ENCODE measurements around the gene IGLL5.

The IGLL5 gene

DNA sequence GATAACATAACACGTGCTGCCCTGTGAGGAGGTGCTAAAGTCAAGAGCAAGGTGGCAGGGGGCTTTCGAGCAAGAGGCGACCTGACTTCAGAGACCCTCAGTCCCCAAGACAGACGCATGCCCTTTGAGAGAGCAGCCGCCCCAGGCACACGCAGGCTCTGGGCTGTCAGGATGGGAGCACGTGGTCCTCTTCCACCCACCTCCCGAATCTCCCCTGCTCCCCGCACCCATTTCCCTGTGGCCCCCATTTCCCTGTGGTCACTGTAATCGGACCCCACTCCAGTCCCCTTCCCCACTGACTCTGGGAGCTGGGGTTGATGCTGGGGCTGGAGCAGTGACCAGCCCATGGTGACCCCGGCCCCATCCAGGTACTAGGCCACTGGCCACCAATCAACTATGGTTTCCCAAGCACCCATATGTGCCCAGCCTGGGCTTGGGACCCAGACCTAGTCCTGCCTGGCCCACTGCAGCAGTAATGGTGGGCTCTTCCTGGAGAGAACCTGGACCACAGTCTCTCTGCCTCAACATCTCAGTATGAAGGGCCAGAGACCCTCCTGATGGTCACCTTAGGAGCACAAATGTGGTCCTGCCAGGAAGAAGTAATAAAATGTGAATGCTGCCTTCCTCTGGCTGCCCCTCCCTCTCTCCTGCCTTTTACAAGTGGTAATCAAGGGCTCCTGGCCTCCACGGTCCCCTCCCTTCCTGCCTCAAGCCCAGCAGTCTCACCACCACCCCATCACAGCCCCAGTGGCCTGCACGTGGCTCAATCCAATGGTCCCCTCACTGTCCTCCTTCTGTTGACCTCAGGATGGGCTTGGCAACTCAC is 39.0 kb downstream of the IGLL5 start:
- DNase-seq (ENCODE audit: low read depth in 2 of 2, low spot score in 1 of 2): no peak

DNA sequence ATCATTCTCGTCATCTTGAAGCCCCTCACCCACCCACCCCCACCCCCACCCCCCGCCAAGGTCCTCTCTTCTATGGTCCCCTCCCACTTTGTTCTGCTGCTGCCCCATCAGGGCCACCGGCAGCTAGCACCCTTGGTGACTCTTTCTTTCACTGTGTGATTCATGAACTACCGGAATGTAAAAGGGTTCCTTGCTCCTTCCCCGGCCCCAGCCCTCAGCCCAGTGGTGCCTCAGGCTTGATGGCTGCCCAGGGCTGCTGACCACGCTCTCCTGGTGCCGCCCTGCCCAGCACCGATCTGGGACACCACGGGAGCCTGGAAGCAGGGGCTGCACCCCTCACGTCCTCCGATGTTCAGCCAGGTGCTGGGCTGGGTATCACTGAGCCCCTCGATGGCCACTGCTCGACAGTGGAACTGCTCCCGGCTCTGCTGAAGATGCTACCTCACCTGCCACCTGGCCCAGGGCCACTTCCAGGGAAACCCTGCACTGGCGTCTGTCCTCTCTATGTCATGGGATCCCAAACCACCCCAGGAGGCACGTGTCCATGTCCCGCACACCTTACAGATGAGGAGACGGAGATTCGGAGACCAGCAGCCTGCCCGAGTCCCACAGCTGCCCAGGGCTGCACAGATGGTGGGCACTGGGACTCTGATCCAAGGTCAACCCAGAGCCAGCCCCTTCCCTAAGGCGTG is 39.7 kb downstream of the IGLL5 start:
- no peak for DNase-seq (ENCODE audit: low read depth in 2 of 2, low spot score in 1 of 2)

DNA sequence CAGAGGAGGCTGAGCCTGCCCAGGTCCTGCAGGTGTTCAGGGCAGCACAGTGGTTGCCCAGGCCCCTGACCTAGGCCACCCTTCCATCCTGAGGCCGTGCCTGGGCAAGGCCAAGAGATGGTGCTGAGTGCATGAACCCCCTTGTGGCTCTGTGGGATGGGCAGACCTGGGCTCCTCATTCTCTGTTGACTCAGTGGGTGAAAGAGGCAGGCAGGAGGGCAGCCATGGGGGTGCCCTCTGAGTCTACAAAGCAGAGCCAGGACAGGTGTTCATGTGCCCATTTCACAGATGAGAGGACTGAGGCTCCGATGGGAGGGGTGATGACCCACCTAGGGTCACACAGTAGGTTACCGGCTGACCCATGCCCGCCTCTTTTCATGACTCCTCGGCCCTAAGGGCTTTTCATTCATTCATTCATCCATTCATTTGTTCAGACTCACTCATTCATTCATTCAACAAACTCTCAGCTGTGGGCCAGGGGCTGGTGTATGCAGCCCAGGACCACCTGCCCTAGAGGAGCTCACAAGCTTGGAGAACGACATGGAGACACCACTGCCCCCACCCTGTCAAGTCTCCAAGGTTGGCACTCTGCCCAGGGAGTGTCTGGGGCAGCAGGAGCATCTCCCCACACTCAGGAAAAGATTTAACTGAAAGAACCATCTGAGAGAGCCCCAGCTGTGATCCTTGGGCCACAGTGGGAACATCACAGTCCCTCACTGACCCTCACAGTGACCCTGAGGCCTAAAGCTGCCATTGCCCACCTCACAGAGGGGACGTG is 40.5 kb downstream of the IGLL5 start:
- no peak for DNase-seq (ENCODE audit: low read depth in 2 of 2, low spot score in 1 of 2)

DNA sequence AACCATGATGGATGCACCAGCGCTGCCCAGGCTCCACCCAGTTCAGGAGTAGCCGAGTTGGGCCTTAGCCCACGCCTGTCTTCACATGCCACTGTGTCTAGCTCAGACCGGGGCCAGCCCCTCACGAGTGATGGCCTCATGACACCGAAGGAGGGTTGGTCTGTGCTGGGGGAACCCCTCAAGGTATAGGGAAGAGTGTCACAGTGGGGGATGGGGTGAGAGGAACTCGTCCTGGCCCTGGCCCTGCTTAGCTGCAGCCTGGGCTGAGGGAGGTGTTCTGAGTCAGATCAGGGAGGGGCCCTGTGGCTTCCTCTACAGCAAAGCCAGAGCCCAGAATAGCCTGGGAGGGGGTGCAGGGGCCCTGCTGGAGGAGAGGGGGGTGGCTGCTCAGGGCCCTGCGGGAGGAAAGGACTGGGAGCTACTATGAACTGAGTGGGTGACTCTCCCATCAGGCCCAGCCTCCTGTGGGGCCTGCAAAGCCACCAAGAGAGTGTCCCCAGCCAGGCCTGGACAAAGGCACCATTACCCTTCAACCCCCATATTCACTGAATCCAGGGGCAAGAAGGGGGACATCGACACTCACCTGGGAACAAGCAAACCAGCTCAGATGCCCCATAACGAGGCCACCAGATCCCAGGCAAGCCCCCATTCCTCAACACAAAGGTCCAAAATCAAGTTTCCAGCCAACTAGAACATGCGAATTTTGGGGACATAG is 41.2 kb downstream of the IGLL5 start:
- peak in 1 of 2 donors; percentile 13 for DNase-seq (ENCODE audit: low read depth in 2 of 2, low spot score in 1 of 2)

DNA sequence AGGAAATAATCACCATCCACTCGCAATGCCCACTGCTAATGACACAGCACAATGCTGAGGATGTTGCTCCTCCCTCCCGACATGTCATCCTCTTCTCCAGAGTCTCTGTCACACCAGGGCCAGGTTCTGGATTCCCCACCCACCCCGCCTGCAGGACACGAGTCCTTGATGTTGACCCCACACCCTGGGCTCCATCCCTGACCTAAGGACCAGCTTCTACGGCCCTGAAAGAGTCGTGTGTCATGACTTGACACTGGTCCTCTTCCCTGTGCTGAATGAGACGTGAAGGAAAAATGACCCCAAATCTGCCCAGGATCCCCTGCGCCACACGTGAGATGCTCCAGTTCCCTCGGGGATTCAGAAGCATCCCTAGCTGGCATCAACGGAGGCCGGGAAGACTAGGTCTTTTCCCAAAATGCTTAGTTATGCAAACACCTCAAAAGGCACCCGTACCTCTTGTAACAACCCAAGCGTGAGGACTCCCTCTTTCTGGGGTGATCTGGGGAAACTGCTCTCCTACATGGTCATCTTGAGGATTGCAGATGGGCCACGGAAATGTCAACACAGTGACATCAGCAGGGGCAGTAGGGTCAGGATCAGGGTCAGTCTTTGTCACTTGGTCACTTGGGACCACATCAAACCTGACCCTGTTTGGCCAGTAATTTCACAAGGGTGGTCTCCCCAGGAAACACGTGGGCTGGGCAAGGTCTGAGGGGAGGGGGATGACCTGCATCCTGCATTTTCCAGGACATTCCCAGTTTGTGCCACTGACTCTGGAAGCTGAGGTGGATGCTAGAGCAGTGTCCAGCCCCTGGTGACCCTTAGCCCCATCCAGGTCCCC is 42.0 kb downstream of the IGLL5 start:
- no peak for DNase-seq (ENCODE audit: low read depth in 2 of 2, low spot score in 1 of 2)

DNA sequence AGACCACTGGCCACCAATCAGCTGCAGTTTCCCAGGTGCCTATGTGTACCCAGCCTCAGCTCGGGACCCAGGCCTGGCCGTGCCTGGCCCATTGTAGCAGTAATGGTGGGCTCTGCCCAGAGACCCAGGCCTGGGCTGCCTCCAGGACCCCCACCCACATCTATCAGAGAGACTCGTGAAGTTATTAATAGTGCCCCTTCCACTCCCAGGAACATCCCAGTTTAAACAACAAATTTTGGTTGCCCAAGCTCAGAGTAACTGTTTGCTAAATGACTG is 42.5 kb downstream of the IGLL5 start:
- DNase-seq (ENCODE audit: low read depth in 2 of 2, low spot score in 1 of 2): no peak

DNA sequence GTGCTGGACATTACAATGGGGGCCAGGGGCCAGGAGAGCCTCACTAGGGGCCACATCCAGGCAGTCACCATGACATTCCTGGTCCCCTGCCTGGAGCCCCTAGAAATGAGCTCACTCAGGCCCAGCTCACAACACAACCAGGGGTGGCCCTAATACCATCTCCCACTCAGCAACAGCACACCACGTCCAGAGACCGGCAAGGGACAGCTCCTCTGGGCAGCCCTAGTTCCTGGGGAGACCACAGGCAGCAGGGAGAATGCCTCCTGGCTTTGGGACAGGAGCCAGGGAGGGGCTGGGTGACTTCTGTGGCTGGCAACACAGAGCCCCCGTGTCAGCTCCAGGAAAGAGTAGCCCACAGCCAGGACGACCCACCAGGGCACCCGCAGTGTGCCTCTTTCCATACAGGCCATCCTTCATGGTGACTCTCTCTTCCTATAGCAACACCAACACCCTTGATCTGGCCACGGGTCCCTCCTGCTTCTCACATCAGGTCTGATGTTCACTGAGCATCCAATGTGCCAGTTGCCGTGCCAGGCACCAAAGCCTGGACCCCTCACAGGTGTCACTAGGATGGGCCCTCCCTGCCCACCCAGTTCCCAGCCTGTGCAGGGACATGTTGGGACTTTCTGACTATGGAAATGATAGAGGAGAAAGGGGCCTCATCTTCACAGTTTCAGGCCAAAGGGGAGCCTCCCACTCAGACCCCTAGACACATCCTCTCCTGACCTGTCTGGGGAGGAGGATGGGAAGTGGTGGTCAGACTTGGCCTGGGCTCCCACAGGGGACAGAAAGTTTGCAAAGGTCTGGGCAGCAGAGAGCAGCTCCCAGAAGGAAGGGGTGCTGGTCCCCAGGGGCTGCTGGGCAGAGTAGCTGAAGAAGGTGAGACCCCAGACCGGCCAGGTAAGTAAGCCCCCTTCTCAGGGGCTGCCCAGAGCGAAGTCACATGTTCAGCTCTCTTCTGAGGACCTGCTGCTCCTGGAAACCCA is 43.2 kb downstream of the IGLL5 start:
- no peak for DNase-seq (ENCODE audit: low read depth in 2 of 2, low spot score in 1 of 2)

DNA sequence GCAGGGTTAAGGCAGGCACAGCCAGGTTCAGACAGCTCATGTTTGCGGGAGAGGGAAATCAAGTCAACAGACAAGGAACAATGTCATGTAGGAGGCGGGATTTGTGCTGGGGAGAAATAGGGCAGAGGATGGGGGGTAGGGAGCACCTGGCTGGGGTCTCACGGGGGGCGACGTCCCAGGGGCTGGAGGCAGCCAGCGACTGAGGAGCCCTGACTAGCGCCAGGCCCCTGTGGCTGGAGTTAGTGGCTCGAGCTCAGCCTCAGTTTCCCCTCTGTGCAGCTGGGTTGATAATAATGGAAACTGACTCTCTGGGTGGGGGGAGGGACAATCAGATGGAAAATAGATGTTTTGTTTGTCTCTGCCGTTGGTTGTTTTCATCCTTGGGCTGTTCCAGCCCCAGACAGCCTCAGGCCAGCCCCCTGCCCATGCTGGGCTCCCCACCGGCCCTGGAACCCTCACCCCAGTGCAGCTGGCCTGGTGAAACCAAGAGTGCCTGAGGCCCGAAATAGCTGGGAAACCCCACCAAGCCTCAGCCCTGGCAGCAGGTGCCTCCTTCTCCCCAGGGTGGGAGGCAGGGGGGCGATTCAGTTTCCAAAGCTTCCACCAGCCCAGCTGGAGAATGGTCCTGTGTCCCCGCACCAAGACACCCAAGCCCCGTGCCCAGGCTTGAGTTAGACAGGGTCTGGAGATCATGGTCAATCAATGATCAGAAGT is 44.1 kb downstream of the IGLL5 start:
- no peak for DNase-seq (ENCODE audit: low read depth in 2 of 2, low spot score in 1 of 2)

DNA sequence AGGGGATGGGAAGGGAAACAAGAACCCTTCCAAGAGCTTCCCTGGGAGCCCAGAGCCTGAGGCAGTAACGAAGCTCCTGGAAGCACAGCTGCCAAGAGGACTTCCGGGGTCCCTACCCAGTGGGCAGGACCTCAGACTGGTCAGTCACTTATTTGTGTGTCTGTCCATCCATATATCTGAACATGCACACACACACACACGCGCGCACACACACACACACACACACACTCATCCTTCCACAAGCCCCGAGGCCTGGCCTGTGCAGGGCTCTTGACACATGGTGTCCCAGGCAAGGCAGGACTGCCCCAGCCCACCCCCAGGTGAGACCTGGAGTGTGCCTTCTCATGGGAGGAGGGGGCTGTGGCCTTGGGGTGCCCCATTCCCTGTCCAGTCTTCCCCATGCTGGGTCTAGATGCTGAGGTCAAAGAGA is 44.9 kb downstream of the IGLL5 start:
- no peak for DNase-seq (ENCODE audit: low read depth in 2 of 2, low spot score in 1 of 2)

DNA sequence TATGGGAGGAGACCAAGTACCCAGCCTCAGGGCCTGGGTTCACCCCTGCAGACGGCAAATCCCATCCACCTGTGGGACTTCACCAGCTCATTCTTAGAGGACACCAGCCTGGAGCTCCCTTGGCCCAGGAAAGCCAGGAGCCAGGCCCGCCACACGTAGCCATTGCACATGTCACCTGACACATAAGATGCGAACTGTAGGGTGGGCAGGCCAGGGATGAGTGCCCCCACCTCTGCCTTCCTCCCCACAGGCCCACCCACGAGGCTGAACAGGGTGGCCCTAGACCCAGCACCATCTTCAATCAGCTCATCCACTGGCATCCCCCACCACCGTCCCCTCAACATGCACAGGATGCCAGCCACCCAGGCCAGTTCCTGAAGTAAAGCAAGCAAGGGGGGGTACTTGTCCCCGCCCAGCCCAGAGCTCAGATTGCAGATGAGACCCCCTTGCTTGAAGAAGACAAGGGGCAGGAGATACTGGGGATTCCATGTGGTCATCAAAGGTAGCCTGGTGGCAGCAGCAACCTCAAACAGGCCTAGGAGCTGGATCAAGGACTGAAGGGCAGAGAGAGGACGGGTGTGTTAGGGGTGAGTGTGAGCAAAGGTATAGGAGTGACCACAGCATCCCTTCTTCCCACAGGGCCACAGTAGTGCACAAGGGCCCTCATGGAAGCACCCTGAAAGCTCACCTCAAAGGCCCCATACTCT is 45.6 kb downstream of the IGLL5 start:
- no peak for DNase-seq (ENCODE audit: low read depth in 2 of 2, low spot score in 1 of 2)

DNA sequence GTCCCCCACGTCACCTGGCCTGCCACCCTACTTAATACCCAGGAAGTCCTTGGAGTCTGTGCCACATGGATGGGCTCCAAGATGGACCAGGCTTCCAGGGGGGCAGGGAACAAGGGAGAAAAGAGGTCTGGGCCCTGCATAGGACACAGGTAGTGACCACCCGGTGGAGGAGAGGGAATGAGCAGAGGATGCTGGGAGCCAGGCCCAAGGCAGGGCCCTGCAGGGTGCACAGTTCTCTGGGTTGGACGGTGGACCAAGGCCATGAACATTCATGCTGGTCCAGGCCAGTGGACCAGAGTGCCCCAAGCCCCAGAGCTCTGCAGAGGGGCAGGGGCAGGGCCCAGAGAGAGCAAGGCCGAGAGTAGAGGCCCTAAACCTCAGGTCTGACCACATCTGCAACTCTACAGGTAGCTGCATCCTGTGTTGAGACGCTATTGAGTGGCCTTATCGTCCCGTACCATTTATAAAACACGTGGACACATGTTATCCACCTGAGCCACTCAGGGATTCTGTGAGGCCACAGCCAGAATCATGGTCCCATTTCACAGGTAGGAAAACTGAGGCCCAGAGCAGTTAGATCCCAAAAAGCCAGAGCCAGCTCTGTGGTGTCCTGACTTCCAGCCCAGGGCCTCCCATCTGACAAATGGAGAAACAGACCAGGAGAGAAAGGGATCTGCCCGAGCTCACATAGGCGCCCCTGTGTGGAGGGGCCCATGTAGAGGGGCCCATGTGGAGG is 46.4 kb downstream of the IGLL5 start:
- DNase-seq (ENCODE audit: low read depth in 2 of 2, low spot score in 1 of 2): no peak

DNA sequence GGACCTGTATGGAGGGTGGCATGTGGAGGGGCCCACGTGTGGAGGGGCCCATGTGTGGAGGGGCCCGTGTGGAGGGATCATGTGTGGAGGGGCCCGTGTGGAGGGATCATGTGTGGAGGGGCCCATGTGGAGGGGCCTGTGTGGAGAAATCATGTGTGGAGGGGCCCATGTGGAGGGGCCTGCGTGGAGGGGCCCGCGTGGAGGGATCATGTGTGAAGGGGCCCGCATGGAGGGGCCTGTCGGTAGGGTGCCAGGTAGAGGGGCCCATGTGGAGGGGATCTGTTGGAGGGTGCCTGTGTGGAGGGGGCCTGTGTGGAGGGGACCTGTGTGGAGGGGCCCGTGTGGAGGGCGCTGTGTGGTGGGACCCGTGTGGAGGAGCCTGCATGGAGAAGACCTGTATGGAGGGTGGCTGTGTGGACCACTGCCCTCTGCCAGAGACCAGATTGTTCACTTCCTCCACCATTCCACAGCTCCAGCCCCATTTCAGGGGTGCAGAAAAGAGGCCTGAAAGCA is 47.0 kb downstream of the IGLL5 start:
- DNase-seq (ENCODE audit: low read depth in 2 of 2, low spot score in 1 of 2): no peak

DNA sequence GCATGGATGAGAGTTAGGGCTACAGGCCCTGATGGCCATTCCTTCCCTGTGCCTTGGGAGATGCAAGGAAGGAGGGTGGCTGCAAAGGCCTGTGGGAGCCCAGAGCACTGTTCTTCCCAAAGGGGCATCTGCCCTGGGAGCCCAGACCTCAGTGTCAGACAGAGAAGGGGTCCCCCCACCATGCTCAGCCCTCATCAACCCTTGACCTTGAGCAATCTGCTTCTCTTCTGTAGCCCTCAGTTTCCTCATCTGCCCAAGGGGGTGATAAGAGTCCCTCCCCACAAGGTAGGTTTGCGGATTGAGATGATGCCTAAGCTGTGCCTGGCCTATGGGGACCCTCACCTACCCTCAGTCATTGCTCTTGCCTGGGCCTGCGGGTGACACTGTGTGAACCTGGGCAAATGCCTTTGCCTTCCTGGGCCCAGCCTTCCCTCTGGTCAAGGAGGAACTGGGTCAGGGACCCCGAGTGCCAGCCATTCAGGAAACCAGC is 47.5 kb downstream of the IGLL5 start:
- no peak for DNase-seq (ENCODE audit: low read depth in 2 of 2, low spot score in 1 of 2)

DNA sequence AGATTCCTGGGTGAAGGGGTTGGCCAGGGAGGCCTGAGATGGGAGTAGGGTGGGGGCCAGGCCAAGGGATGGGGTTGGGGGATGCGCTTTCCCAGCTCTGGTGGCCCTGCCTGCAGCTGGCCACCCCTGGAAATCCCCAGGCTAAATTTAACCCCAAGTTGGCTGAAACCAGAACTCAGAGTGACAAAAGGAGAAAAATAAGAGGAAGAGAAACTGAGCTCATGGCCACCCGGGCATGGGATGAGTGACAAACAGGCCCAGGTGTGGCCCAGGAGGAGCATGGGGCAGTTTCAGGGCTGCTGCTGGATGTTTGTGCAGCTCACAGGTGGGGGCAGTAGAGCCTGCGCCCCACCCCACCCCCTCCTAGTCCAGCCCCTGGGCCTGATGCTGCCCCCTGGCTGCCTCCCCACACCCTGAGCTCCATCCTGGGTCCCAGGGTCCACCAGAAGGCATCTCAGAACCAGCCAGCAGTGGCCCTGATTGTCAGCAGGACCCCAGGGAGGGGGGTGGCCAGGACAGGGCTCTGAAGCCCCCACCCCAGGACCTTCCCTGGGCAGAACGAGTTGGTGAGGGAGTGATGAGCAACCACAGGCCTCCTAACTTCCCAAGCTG is 48.0 kb downstream of the IGLL5 start:
- no peak for DNase-seq (ENCODE audit: low read depth in 2 of 2, low spot score in 1 of 2)

DNA sequence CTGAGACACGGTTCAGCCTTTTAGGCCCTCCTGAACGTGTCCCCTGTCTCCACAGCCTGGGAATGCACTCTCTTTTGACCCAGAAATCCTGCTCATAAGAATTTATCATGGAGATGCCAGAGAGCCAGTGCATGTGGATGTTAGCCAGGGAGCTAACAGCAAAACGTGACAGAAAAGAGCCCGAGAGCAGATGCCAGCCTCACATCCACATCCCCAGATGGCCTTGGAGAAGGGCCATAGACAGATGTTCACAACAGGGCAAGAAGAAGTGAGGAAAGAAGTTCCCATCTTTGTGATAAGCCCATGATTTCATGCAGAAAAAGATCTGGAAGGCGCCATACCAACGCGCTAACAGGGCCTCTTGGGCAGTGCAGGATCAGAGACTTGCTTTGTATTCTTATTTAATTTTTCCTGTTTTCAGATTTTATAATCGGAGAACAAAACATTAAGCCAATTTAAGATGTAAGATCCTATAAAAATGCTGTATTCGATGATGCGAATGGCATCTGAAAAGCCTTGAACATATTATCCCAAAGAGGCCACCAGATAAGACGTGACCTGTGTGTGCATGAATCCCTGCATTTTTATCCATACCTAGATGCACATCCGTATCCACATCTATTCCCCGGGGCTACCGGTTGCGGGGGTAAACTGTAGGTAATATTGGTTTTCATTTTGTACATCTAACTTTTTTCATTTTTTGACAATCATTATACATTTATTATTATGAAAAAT is 48.7 kb downstream of the IGLL5 start:
- no peak for DNase-seq (ENCODE audit: low read depth in 2 of 2, low spot score in 1 of 2)
